Measurements from ENCODE around the gene ADNP. TPM values are rescaled to one million over a fixed set of nuclear protein-coding genes. Genes with fewer than 3 reads are reported as not detected.
A peak's percentile ranks its signal among the peaks of the same experiment; 100 is the strongest.

ADNP gene
- total and polyA plus RNA-seq, 7 donors, result 13.3 to 40.1 (median 34.2) TPM

DNA sequence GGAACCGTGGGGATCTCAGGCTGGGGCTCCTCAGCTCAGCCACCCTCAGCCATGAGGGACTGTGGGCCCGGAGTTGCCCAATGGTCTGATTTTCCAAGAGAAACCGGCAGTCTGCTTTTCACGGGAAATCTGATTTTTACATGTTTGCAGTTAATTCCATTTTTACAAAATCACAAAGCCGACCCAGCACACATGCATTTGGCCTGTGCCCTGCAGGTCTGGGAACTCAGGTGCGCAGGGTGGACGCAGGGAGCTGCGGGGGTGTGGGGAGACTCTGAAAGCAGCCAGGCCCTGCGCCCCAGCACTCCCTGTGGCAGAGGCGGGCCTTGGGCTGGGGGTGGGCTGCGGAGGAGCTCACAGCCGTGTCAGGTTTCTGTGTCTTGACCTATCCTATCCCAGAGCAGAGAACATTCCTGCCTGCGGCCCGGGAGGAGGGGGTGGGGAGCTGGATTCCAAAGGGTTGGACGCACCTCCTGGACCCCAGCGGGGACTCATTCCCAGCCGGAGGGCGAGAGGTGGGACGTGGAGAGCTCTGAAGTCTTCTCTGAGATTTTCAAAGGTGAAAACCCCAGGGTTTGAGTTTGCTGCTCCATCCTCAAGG, 60.6 kb downstream of the ADNP start:
- 68 to 72% (median 71%) methylated on average over 19 of the region's 19 CpGs for WGBS, 3 donors
- no peak overlapping the region for H3K27ac ChIP-seq
- DNase-seq (no peak), ATAC-seq (no peak)
- intact Hi-C loops (cut with DNase I), result no loop called here
- H3K4me3 ChIP-seq, result no peak overlapping the region
- no peaks in the 10 kb centered on the region for H3K9me3 ChIP-seq
- TF ChIP-seq, protein P1, sequence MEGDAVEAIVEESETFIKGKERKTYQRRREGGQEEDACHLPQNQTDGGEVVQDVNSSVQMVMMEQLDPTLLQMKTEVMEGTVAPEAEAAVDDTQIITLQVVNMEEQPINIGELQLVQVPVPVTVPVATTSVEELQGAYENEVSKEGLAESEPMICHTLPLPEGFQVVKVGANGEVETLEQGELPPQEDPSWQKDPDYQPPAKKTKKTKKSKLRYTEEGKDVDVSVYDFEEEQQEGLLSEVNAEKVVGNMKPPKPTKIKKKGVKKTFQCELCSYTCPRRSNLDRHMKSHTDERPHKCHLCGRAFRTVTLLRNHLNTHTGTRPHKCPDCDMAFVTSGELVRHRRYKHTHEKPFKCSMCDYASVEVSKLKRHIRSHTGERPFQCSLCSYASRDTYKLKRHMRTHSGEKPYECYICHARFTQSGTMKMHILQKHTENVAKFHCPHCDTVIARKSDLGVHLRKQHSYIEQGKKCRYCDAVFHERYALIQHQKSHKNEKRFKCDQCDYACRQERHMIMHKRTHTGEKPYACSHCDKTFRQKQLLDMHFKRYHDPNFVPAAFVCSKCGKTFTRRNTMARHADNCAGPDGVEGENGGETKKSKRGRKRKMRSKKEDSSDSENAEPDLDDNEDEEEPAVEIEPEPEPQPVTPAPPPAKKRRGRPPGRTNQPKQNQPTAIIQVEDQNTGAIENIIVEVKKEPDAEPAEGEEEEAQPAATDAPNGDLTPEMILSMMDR (IDR thresholded peaks at IDR 0.05), result no peak
- H3K27me3 ChIP-seq (ENCODE audit: insufficient read depth in 3 of 3, low read length in 2 of 3), result no peaks in the 10 kb centered on the region
- H3K36me3 ChIP-seq (ENCODE audit: insufficient read depth in 1 of 2, low read depth in 1 of 2), result no peaks in the 10 kb centered on the region
- H3K4me1 ChIP-seq, result no peaks in the 10 kb centered on the region

DNA sequence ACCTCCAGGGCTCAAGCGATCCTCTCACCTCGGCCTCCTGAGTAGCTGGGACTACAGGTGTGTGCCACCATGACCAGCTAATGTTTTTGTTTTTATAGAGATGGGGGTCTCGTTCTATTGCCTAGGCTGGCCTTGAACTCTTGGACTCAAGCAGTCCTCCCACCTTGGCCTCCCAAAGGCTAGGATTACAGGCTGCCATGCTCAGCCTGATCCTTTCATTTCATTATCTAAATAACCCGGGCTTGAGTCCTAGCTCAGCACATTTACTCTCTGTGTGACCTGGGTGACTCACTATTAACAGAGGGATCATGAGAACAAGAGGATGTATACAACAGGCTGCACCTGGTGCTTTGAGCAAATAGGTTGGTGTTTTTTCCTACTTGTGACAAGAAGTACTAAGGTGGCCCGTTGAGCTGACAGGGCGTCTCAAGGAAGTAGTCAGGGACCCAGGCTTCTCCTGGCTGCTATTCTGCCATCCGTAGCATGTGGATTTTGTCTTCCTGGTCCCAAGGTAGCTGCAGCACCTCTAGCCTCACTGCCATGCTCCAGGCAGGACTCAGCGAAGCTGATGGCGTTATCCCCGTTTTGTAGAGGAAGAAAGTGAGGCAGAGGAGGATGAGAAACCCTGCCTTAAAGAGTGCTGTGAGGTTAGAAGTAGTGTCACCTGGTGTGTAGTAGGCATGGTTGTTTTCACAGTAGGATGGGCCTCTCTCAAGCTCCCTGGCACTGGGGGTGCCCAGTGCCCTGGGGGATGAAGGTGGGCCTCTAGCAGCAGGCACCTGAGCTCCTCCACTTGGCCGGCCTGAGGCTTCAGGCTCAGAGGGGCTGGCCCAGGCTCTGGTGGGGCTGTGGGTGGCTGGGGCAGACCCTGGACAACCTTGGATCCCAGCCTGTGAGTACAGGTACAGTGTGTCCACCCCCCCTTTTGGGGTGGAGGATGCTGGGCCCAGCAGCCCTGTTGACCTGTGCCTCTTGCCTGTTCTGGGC, 62.4 kb downstream of the ADNP start:
- TF ChIP-seq, protein P1 (IDR thresholded peaks at IDR 0.05), result no peak
- no peak for ATAC-seq
- WGBS, 3 donors, result 92 to 94% (median 92%) methylated on average over 11 of the region's 11 CpGs

DNA sequence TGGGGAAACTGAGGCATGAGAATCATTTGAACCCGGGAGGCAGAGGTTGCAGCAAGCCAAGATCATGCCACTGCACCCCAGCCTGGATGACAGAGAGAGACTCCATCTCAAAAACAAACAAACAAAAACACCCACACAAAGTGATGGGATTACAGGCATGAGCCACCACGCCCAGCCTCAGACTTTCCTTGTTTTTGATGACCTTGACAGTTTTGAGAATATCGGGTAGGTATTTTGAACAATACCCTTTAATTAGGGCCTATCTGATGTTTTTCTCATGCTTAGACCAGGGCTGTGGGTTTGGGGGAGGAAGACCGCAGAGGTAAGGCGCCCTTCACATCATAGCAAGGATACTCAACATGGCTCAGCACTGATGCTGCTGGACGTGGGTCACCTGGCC, 63.4 kb downstream of the ADNP start:
- Histone ChIP-seq H3K27ac (no peak overlapping the region), H3K4me1 (no peaks in the 10 kb centered on the region), H3K4me3 (no peak overlapping the region), H3K9me3 (no peaks in the 10 kb centered on the region), H3K27me3 (ENCODE audit: insufficient read depth in 3 of 3, low read length in 2 of 3) (no peaks in the 10 kb centered on the region), H3K36me3 (ENCODE audit: insufficient read depth in 1 of 2, low read depth in 1 of 2) (no peaks in the 10 kb centered on the region)
- DNase-seq (no peak), ATAC-seq (no peak)
- 93 to 95% (median 94%) methylated on average over 6 of the region's 6 CpGs for WGBS, 3 donors
- intact Hi-C loops (cut with DNase I), result no loop called here
- TF ChIP-seq, protein P1 (IDR thresholded peaks at IDR 0.05), result no peak

More for the DNA sequence above, 62.4 kb downstream of the ADNP start:
- H3K4me1 ChIP-seq, result no peaks in the 10 kb centered on the region
- DNase-seq, result peak in 1 of 2 donors; percentile 29
- no peaks in the 10 kb centered on the region for H3K36me3 ChIP-seq (ENCODE audit: insufficient read depth in 1 of 2, low read depth in 1 of 2)
- no peaks in the 10 kb centered on the region for H3K9me3 ChIP-seq
- intact Hi-C loops (cut with DNase I), result no loop called here
- H3K27ac ChIP-seq, result no peak overlapping the region
- no peaks in the 10 kb centered on the region for H3K27me3 ChIP-seq (ENCODE audit: insufficient read depth in 3 of 3, low read length in 2 of 3)
- H3K4me3 ChIP-seq, result no peak overlapping the region

DNA sequence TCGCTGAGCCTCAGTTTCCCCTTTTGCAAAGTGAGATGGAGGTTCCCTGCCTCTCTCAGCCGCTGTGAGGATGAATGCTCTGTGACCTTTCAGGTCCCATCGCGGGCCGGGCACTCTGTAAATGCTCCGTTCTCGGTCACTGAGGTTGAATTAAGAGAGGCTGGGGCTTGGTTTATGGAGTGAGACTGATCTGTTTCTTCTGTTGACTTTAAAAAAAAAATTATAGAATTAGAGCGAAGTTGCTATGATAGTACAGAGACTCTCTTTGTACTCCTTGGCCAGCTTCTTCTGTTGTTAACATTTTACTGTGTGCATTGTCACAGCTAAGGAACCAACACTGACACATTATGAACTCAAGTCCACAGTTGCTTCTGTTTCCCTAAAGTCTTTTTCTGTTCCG, 64.4 kb downstream of the ADNP start:
- Histone ChIP-seq H3K27me3 (ENCODE audit: insufficient read depth in 3 of 3, low read length in 2 of 3) (no peaks in the 10 kb centered on the region), H3K9me3 (no peaks in the 10 kb centered on the region), H3K27ac (no peak overlapping the region), H3K36me3 (ENCODE audit: insufficient read depth in 1 of 2, low read depth in 1 of 2) (no peaks in the 10 kb centered on the region), H3K4me1 (no peaks in the 10 kb centered on the region), H3K4me3 (no peak overlapping the region)
- DNase-seq (peak in 1 of 2 donors; percentile 16), ATAC-seq (no peak)
- intact Hi-C loops (cut with DNase I), result no loop called here
- TF ChIP-seq, protein P1 (IDR thresholded peaks at IDR 0.05), result no peak
- 94% methylated on average over 9 of the region's 9 CpGs for WGBS, 3 donors
